Measurements from ENCODE around the gene GPC5. TPM values are rescaled to one million over a fixed set of nuclear protein-coding genes. Genes with fewer than 3 reads are reported as not detected.
A peak's percentile ranks its signal among the peaks of the same experiment; 100 is the strongest.

Gene GPC5
- total and polyA plus RNA-seq, 2 of the 13 experiments (the other 11 are each of a cell fraction or from before 2014, with no cell fraction given), result 0.02 to 0.07 TPM

DNA sequence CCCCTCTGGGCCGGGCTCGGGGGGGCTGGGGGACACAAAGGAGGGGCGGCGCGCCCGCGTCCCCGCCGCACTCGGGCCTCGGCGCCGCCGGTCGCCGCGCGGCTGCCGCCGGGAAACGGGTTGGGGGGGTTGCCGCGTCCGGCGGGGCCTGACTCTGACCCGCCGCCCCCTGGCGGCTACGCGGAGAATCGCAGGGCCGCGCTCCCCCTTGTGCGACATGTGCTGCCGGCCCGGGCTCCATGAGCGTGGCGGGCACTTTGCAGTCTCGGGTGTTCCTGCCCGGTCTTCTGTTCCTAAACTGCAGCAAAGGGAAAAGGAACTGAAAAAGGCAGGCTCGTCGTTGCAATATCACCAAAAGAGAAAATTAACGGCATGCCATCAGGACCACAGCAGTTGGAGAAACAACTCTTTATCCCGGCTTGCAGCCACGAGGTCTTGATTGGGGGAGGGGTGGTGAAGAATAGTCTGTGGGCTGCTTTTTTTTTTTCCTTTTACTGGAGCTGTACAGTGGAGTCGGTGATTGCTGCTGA lies 49.5 kb upstream of the GPC5 start (continued):
- TF ChIP-seq ZNF737 (CRISPR knock-in tag; IDR thresholded peaks at IDR 0.05; ENCODE audit: borderline replicate concordance) (no peak), FIP1L1 (IDR thresholded peaks at IDR 0.05; ENCODE audit: borderline replicate concordance, insufficient read depth, low read depth, low read length) (no peak), SMARCE1 (IDR thresholded peaks at IDR 0.05; ENCODE audit: borderline replicate concordance) (no peak), ZNF503 (CRISPR knock-in tag; IDR thresholded peaks at IDR 0.05) (no peak; the same call in 1 of the 2 replicates), ZNF335 (CRISPR knock-in tag; IDR thresholded peaks at IDR 0.05) (no peak), ISX (CRISPR knock-in tag; conservative IDR thresholded peaks at IDR 0.05) (no peak), E2F1 (CRISPR knock-in tag; IDR thresholded peaks at IDR 0.05) (peak; percentile 33; the same call in 1 of the 2 replicates), ELF4 (CRISPR knock-in tag; IDR thresholded peaks at IDR 0.05; ENCODE audit: borderline replicate concordance) (no peak), ZNF367 (CRISPR knock-in tag; IDR thresholded peaks at IDR 0.05; ENCODE audit: borderline replicate concordance) (no peak), MBD4 (IDR thresholded peaks at IDR 0.05; ENCODE audit: borderline replicate concordance, low read length) (no peak), MED1 (CRISPR knock-in tag; IDR thresholded peaks at IDR 0.05) (peak; percentile 48; the same call in 1 of the 2 replicates), MAFG (CRISPR knock-in tag; IDR thresholded peaks at IDR 0.05) (no peak), ZBTB7B (CRISPR knock-in tag; IDR thresholded peaks at IDR 0.05) (peak; percentile 50; the same call in 1 of the 2 replicates), ZNF510 (CRISPR knock-in tag; IDR thresholded peaks at IDR 0.05; ENCODE audit: low read depth) (no peak), TRIM24 (CRISPR knock-in tag; IDR thresholded peaks at IDR 0.05) (no peak), IRF9 (CRISPR knock-in tag; IDR thresholded peaks at IDR 0.05; ENCODE audit: borderline replicate concordance) (0 out of 2 replicates have a peak, but pooled peaks have one; percentile 49)
- TF ChIP-seq, protein P1, sequence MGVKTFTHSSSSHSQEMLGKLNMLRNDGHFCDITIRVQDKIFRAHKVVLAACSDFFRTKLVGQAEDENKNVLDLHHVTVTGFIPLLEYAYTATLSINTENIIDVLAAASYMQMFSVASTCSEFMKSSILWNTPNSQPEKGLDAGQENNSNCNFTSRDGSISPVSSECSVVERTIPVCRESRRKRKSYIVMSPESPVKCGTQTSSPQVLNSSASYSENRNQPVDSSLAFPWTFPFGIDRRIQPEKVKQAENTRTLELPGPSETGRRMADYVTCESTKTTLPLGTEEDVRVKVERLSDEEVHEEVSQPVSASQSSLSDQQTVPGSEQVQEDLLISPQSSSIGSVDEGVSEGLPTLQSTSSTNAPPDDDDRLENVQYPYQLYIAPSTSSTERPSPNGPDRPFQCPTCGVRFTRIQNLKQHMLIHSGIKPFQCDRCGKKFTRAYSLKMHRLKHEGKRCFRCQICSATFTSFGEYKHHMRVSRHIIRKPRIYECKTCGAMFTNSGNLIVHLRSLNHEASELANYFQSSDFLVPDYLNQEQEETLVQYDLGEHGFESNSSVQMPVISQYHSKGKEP (CRISPR knock-in tag; IDR thresholded peaks at IDR 0.05), result 0 out of 2 replicates have a peak, but pooled peaks have one; percentile 66
- TF ChIP-seq, protein P2, sequence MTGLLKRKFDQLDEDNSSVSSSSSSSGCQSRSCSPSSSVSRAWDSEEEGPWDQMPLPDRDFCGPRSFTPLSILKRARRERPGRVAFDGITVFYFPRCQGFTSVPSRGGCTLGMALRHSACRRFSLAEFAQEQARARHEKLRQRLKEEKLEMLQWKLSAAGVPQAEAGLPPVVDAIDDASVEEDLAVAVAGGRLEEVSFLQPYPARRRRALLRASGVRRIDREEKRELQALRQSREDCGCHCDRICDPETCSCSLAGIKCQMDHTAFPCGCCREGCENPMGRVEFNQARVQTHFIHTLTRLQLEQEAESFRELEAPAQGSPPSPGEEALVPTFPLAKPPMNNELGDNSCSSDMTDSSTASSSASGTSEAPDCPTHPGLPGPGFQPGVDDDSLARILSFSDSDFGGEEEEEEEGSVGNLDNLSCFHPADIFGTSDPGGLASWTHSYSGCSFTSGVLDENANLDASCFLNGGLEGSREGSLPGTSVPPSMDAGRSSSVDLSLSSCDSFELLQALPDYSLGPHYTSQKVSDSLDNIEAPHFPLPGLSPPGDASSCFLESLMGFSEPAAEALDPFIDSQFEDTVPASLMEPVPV (CRISPR knock-in tag; IDR thresholded peaks at IDR 0.05), result peak; percentile 49; the same call in 1 of the 2 replicates
- TF ChIP-seq, protein P3, sequence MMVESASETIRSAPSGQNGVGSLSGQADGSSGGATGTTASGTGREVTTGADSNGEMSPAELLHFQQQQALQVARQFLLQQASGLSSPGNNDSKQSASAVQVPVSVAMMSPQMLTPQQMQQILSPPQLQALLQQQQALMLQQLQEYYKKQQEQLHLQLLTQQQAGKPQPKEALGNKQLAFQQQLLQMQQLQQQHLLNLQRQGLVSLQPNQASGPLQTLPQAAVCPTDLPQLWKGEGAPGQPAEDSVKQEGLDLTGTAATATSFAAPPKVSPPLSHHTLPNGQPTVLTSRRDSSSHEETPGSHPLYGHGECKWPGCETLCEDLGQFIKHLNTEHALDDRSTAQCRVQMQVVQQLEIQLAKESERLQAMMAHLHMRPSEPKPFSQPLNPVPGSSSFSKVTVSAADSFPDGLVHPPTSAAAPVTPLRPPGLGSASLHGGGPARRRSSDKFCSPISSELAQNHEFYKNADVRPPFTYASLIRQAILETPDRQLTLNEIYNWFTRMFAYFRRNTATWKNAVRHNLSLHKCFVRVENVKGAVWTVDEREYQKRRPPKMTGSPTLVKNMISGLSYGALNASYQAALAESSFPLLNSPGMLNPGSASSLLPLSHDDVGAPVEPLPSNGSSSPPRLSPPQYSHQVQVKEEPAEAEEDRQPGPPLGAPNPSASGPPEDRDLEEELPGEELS (CRISPR knock-in tag; IDR thresholded peaks at IDR 0.05), result peak; percentile 45

Measured in HepG2 (cell line).